Measurements from ENCODE around the gene CCDC157.

- no peak for TF ChIP-seq POLR2AphosphoS5 (IDR thresholded peaks at IDR 0.05)
- TF ChIP-seq EP300 (conservative IDR thresholded peaks at IDR 0.05; ENCODE audit: poor library complexity, severe bottlenecking), result no peak
- no peak for TF ChIP-seq EZH2 (IDR thresholded peaks at IDR 0.05; ENCODE audit: borderline replicate concordance, insufficient read depth, low read length, poor library complexity, severe bottlenecking)
- TF ChIP-seq CTCF (IDR thresholded peaks at IDR 0.05; ENCODE audit: poor library complexity, severe bottlenecking), result no peak
- TF ChIP-seq SMC3 (conservative IDR thresholded peaks at IDR 0.05; ENCODE audit: poor library complexity), result no peak
- no peak for TF ChIP-seq MXI1 (conservative IDR thresholded peaks at IDR 0.05; ENCODE audit: poor library complexity, severe bottlenecking)
- TF ChIP-seq REST (IDR thresholded peaks at IDR 0.05; ENCODE audit: borderline replicate concordance), result no peak
- TF ChIP-seq TAF1 (IDR thresholded peaks at IDR 0.05; ENCODE audit: low read depth), result no peak
Observed at GRCh38 chr22:30414525-30415047, 57.8 kb downstream of the CCDC157 start.
